Thymus (tissue), 14 donors: ENCODE results near the gene CPTP. TPM values are rescaled to one million over a fixed set of nuclear protein-coding genes. Genes with fewer than 3 reads are reported as not detected.
A peak's percentile ranks its signal among the peaks of the same experiment; 100 is the strongest.

Experiments
- DNase-seq, 9 donors: peaks; one replicate each; pipeline ENCODE4 v3.0.0-alpha.2; 2013; ENCODE audit warnings: low spot score in 9 of 9, low read depth in 6 of 9, missing footprints in 1 of 9
- H3K27ac ChIP-seq, 2 donors: one replicate each; pipeline ENCODE4 v1.5.1; 2013; ENCODE audit warnings: control low read depth in 1 of 2, low read depth in 1 of 2, low read length in 1 of 2, mild to moderate bottlenecking in 1 of 2, moderate library complexity in 1 of 2
- H3K27me3 ChIP-seq, 2 donors: one replicate each; pipeline ENCODE4 v1.5.1; 2013; ENCODE audit warnings: low read length in 1 of 2; ENCODE audit not compliant: control insufficient read depth in 2 of 2, insufficient read depth in 1 of 2
- H3K36me3 ChIP-seq, 2 donors: one replicate each; pipeline ENCODE4 v1.5.1; 2013; ENCODE audit warnings: low read length in 1 of 2, mild to moderate bottlenecking in 1 of 2, moderate library complexity in 1 of 2; ENCODE audit not compliant: control insufficient read depth in 2 of 2, insufficient read depth in 2 of 2
- H3K4me1 ChIP-seq, 2 donors: one replicate each; pipeline ENCODE4 v1.5.1; 2013; ENCODE audit warnings: low read length in 2 of 2; ENCODE audit not compliant: control insufficient read depth in 2 of 2, insufficient read depth in 2 of 2
- H3K4me3 ChIP-seq, 2 donors: one replicate each; pipeline ENCODE4 v1.5.1; 2013; ENCODE audit warnings: low read length in 2 of 2, control low read depth in 1 of 2, mild to moderate bottlenecking in 1 of 2
- H3K9me3 ChIP-seq, 2 donors: one replicate each; pipeline ENCODE4 v1.5.1; 2013; ENCODE audit warnings: low read length in 1 of 2, mild to moderate bottlenecking in 1 of 2; ENCODE audit not compliant: control insufficient read depth in 2 of 2, insufficient read depth in 1 of 2
- WGBS: extraction: QIAGEN DNeasy Blood & Tissue Kit; methylation state at CpG from one replicate; pipeline ENCODE4 v1.1.7; 2013; 5-methylcytosine and 5-hydroxymethylcytosine counted together
- long read RNA-seq, 10 donors: transcript quantifications; one replicate each; lab custom pipeline, GENCODE V29; 2026
- polyA plus RNA-seq: library from polyadenylated mRNA; stranded (reverse); fragments of 200-250 nt; gene quantifications from one replicate; pipeline ENCODE4 v1.2.3, GENCODE V29; 2013
- total RNA-seq: library from RNA; stranded (reverse); fragments of 120-200 nt; gene quantifications from one replicate; pipeline ENCODE4 v1.2.4, GENCODE V29; 2013
- donor health status: healthy.

The CPTP gene
- total RNA-seq (8.5 TPM), polyA plus RNA-seq (10.3 TPM)
- long read RNA-seq, donor 1, result 0 reads
- long read RNA-seq, donor 2, transcript CPTP-201 (3 exons, 2,190 nt), result major isoform, 11 of 12 reads
- long read RNA-seq, donor 2, partial matches to known transcripts, result 0 of 12 reads
- long read RNA-seq, donor 2, other reads (novel, unspliced or antisense), result 0 of 12 reads
- long read RNA-seq, donor 3, transcript CPTP-201 (3 exons, 2,190 nt), result major isoform, 12 of 22 reads
- long read RNA-seq, donor 3, partial matches to known transcripts, result 8 of 22 reads
- long read RNA-seq, donor 3, other reads (novel, unspliced or antisense), result 0 of 22 reads
- long read RNA-seq, donor 4, partial matches to known transcripts, result 0 of 4 reads
- long read RNA-seq, donor 4, other reads (novel, unspliced or antisense), result 0 of 4 reads
- long read RNA-seq, donor 5, transcript CPTP-201 (3 exons, 2,190 nt), result major isoform, 8 of 12 reads
- long read RNA-seq, donor 5, partial matches to known transcripts, result 0 of 12 reads
- long read RNA-seq, donor 5, other reads (novel, unspliced or antisense), result 0 of 12 reads
- long read RNA-seq, donor 6, transcript CPTP-201 (3 exons, 2,190 nt), result major isoform, 6 of 7 reads
- long read RNA-seq, donor 6, partial matches to known transcripts, result 0 of 7 reads
- long read RNA-seq, donor 6, other reads (novel, unspliced or antisense), result 0 of 7 reads
- long read RNA-seq, donor 7, transcript CPTP-201 (3 exons, 2,190 nt), result major isoform, 5 of 7 reads
- long read RNA-seq, donor 7, partial matches to known transcripts, result 0 of 7 reads
- long read RNA-seq, donor 7, other reads (novel, unspliced or antisense), result 0 of 7 reads
- long read RNA-seq, donor 8, partial matches to known transcripts, result 0 of 4 reads
- long read RNA-seq, donor 8, other reads (novel, unspliced or antisense), result 0 of 4 reads
- long read RNA-seq, donor 9, partial matches to known transcripts, result 0 of 6 reads
- long read RNA-seq, donor 9, other reads (novel, unspliced or antisense), result 0 of 6 reads
- long read RNA-seq, donor 10, partial matches to known transcripts, result 0 of 4 reads
- long read RNA-seq, donor 10, other reads (novel, unspliced or antisense), result 0 of 4 reads

GRCh38 chr1:1324524-1325287, at the start of gene CPTP, which contains the start of gene INTS11:
TSS of gene CPTP (plus strand) at chr1:1324802. CDS start at chr1:1326911, 2,109 bp downstream.
TSS of gene INTS11 (minus strand) at chr1:1324660. CDS start at chr1:1324608, 52 bp downstream.
- H3K9me3 ChIP-seq, result peaks cover 1 to 2% of the 10 kb centered on the region in 2 donors
- peaks cover 26 to 29% of the 10 kb centered on the region in 2 donors for H3K4me1 ChIP-seq
- H3K4me3 ChIP-seq, result peak within 1 kb of the TSS; percentile 68 to 95
- WGBS, result 7% methylated on average over 84 of the region's 84 CpGs
- no peaks in the 10 kb centered on the region for H3K27me3 ChIP-seq
- H3K36me3 ChIP-seq, result peaks cover 27 to 31% of the 10 kb centered on the region in 2 donors
- peak within 1 kb of the TSS; percentile 69 to 78 for H3K27ac ChIP-seq
- peak; percentile 69 to 96 (median 89) for DNase-seq

GRCh38 chr1:1274931-1275431, 49.6 kb upstream of the CPTP start:
- Histone ChIP-seq H3K27ac (peak overlapping the region in 1 of 2 donors; percentile 23), H3K27me3 (no peaks in the 10 kb centered on the region), H3K9me3 (no peaks in the 10 kb centered on the region), H3K4me3 (no peak overlapping the region), H3K36me3 (peaks cover 4 to 11% of the 10 kb centered on the region in 2 donors), H3K4me1 (peaks cover 23 to 39% of the 10 kb centered on the region in 2 donors)
- WGBS, result 87% methylated on average over 15 of the region's 15 CpGs
- DNase-seq, result peak in 4 of 9 donors; percentile 35 to 63 (median 50)

- 95% methylated on average over 9 of the region's 9 CpGs for WGBS
- no peak overlapping the region for H3K27ac ChIP-seq
- H3K4me3 ChIP-seq, result no peak overlapping the region
- no peaks in the 10 kb centered on the region for H3K27me3 ChIP-seq
- no peak for DNase-seq
- no peaks in the 10 kb centered on the region for H3K9me3 ChIP-seq
- peaks cover 4 to 7% of the 10 kb centered on the region in 2 donors for H3K36me3 ChIP-seq
- H3K4me1 ChIP-seq, result peaks cover 20 to 35% of the 10 kb centered on the region in 2 donors
Observed at GRCh38 chr1:1275836-1276235, 48.8 kb upstream of the CPTP start.

- Histone ChIP-seq H3K4me1 (peaks cover 6 to 16% of the 10 kb centered on the region in 2 donors), H3K27me3 (no peaks in the 10 kb centered on the region), H3K27ac (no peak overlapping the region), H3K4me3 (no peak overlapping the region), H3K36me3 (no peaks in the 10 kb centered on the region), H3K9me3 (no peaks in the 10 kb centered on the region)
- 97% methylated on average over 13 of the region's 13 CpGs for WGBS
- no peak for DNase-seq
Observed at GRCh38 chr1:1278620-1279019, 46.0 kb upstream of the CPTP start.

- H3K27ac ChIP-seq, result no peak overlapping the region
- no peak for DNase-seq
- WGBS, result 93% methylated on average over 17 of the region's 17 CpGs
- no peaks in the 10 kb centered on the region for H3K36me3 ChIP-seq
- no peak overlapping the region for H3K4me3 ChIP-seq
- peaks cover 6 to 15% of the 10 kb centered on the region in 2 donors for H3K4me1 ChIP-seq
- no peaks in the 10 kb centered on the region for H3K9me3 ChIP-seq
- no peaks in the 10 kb centered on the region for H3K27me3 ChIP-seq
Observed at GRCh38 chr1:1279028-1279427, 45.6 kb upstream of the CPTP start.

GRCh38 chr1:1280782-1281481, 43.7 kb upstream of the CPTP start:
- H3K4me1 ChIP-seq, result no peaks in the 10 kb centered on the region
- no peak overlapping the region for H3K4me3 ChIP-seq
- 97% methylated on average over 21 of the region's 21 CpGs for WGBS
- no peaks in the 10 kb centered on the region for H3K9me3 ChIP-seq
- H3K36me3 ChIP-seq, result no peaks in the 10 kb centered on the region
- no peak for DNase-seq
- peaks cover 0 to 7% of the 10 kb centered on the region in 2 donors for H3K27me3 ChIP-seq
- H3K27ac ChIP-seq, result no peak overlapping the region

- no peak overlapping the region for H3K27ac ChIP-seq
- no peaks in the 10 kb centered on the region for H3K36me3 ChIP-seq
- no peaks in the 10 kb centered on the region for H3K4me1 ChIP-seq
- H3K27me3 ChIP-seq, result peaks cover 0 to 12% of the 10 kb centered on the region in 2 donors
- H3K4me3 ChIP-seq, result no peak overlapping the region
- DNase-seq, result no peak
- H3K9me3 ChIP-seq, result no peaks in the 10 kb centered on the region
- 84% methylated on average over 26 of the region's 26 CpGs for WGBS
Observed at GRCh38 chr1:1281533-1282321, 42.9 kb upstream of the CPTP start.
